Muscle of leg (tissue), 11 donors: ENCODE results near the gene SSNA1. TPM values are rescaled to one million over a fixed set of nuclear protein-coding genes. Genes with fewer than 3 reads are reported as not detected.

Experiments used
- DNase-seq: peaks from one replicate; pipeline ENCODE4 v3.0.0; 2013
- H3K27ac ChIP-seq: one replicate; pipeline ENCODE4 v1.5.1; 2013; ENCODE audit warnings: mild to moderate bottlenecking, low read length, control low read depth
- H3K27me3 ChIP-seq: one replicate; pipeline ENCODE4 v1.6.1; 2013; ENCODE audit warnings: low read length; ENCODE audit not compliant: control insufficient read depth, insufficient read depth
- H3K36me3 ChIP-seq: one replicate; pipeline ENCODE4 v1.6.1; 2013; ENCODE audit warnings: low read length; ENCODE audit not compliant: control insufficient read depth, insufficient read depth
- H3K4me1 ChIP-seq: one replicate; pipeline ENCODE4 v1.6.1; 2013; ENCODE audit warnings: low read length; ENCODE audit not compliant: control insufficient read depth, insufficient read depth
- H3K4me3 ChIP-seq: one replicate; pipeline ENCODE4 v1.5.1; 2013; ENCODE audit warnings: low read length, control low read depth
- H3K9me3 ChIP-seq: replicated peaks from 2 replicates; pipeline ENCODE4 v1.6.1; 2013; ENCODE audit warnings: low read depth, low read length; ENCODE audit not compliant: control insufficient read depth
- WGBS: methylation state at CpG from one replicate; pipeline ENCODE4 v1.1.5; 2013; ENCODE audit warnings: missing lambda C conversion rate; ENCODE audit not compliant: insufficient coverage; 5-methylcytosine and 5-hydroxymethylcytosine counted together
- polyA plus RNA-seq, 8 donors: library from polyadenylated mRNA; unstranded; fragments of 120-200 nt; gene quantifications; one replicate each; pipeline versions ENCODE4 v1.2.1 to v1.2.3, GENCODE V29; 2013; ENCODE audit warnings: inconsistent platforms in 1 of 8, low replicate concordance in 1 of 8; ENCODE audit not compliant: insufficient read length in 8 of 8, insufficient read depth in 1 of 8
- total RNA-seq: library from RNA; stranded (reverse); fragments of 120-200 nt; gene quantifications from one replicate; pipeline ENCODE4 v1.2.4, GENCODE V29; 2013

SSNA1 gene
- total and polyA plus RNA-seq, 9 donors, result 52.9 to 71.5 (median 67.7) TPM

GRCh38 chr9:137174722-137175293, 13.7 kb upstream of the SSNA1 start:
- Histone ChIP-seq H3K27ac (no peak overlapping the region), H3K36me3 (peaks cover 26% of the 10 kb centered on the region), H3K9me3 (no peaks in the 10 kb centered on the region), H3K27me3 (peaks cover 41% of the 10 kb centered on the region), H3K4me3 (no peak overlapping the region), H3K4me1 (peaks cover 7% of the 10 kb centered on the region)
- no peak for DNase-seq
- 40% methylated on average over 34 of the region's 34 CpGs for WGBS

GRCh38 chr9:137175345-137175961, 13.0 kb upstream of the SSNA1 start:
- DNase-seq, result no peak
- peaks cover 4% of the 10 kb centered on the region for H3K4me1 ChIP-seq
- no peaks in the 10 kb centered on the region for H3K9me3 ChIP-seq
- H3K4me3 ChIP-seq, result no peak overlapping the region
- peaks cover 32% of the 10 kb centered on the region for H3K36me3 ChIP-seq
- WGBS, result 42% methylated on average over 27 of the region's 33 CpGs
- H3K27ac ChIP-seq, result no peak overlapping the region
- H3K27me3 ChIP-seq, result peaks cover 34% of the 10 kb centered on the region

- Histone ChIP-seq H3K9me3 (no peaks in the 10 kb centered on the region), H3K27ac (no peak overlapping the region), H3K4me3 (no peak overlapping the region), H3K4me1 (peaks cover 4% of the 10 kb centered on the region), H3K27me3 (peaks cover 23% of the 10 kb centered on the region), H3K36me3 (peaks cover 43% of the 10 kb centered on the region)
- WGBS, result 45% methylated on average over 15 of the region's 17 CpGs
- DNase-seq, result no peak
These were observed 11.9 kb upstream of the SSNA1 start for GRCh38 chr9:137176302-137177182.

GRCh38 chr9:137178201-137178938, 10.1 kb upstream of the SSNA1 start:
- peaks cover 60% of the 10 kb centered on the region for H3K36me3 ChIP-seq
- no peak overlapping the region for H3K27ac ChIP-seq
- H3K4me1 ChIP-seq, result no peaks in the 10 kb centered on the region
- 87% methylated on average over 22 of the region's 23 CpGs for WGBS
- H3K27me3 ChIP-seq, result peaks cover 17% of the 10 kb centered on the region
- H3K4me3 ChIP-seq, result no peak overlapping the region
- no peaks in the 10 kb centered on the region for H3K9me3 ChIP-seq
- DNase-seq, result no peak

- Histone ChIP-seq H3K4me3 (no peak overlapping the region), H3K9me3 (no peaks in the 10 kb centered on the region), H3K4me1 (no peaks in the 10 kb centered on the region), H3K27ac (no peak overlapping the region), H3K27me3 (peaks cover 10% of the 10 kb centered on the region), H3K36me3 (peaks cover 67% of the 10 kb centered on the region)
- WGBS, result 85% methylated on average over 13 of the region's 19 CpGs
- no peak for DNase-seq
These were observed 9.4 kb upstream of the SSNA1 start for GRCh38 chr9:137178939-137179630.

GRCh38 chr9:137179761-137180160, 8.7 kb upstream of the SSNA1 start:
- H3K4me3 ChIP-seq, result no peak overlapping the region
- peaks cover 74% of the 10 kb centered on the region for H3K36me3 ChIP-seq
- no peak overlapping the region for H3K27ac ChIP-seq
- peaks cover 5% of the 10 kb centered on the region for H3K27me3 ChIP-seq
- no peak for DNase-seq
- 94% methylated on average over 15 of the region's 17 CpGs for WGBS
- H3K9me3 ChIP-seq, result no peaks in the 10 kb centered on the region
- no peaks in the 10 kb centered on the region for H3K4me1 ChIP-seq

- H3K36me3 ChIP-seq, result peaks cover 81% of the 10 kb centered on the region
- DNase-seq, result no peak
- H3K4me3 ChIP-seq, result no peak overlapping the region
- no peak overlapping the region for H3K27ac ChIP-seq
- H3K9me3 ChIP-seq, result no peaks in the 10 kb centered on the region
- H3K27me3 ChIP-seq, result no peaks in the 10 kb centered on the region
- no peaks in the 10 kb centered on the region for H3K4me1 ChIP-seq
- 91% methylated on average over 20 of the region's 20 CpGs for WGBS
These were observed 8.0 kb upstream of the SSNA1 start for GRCh38 chr9:137180491-137180890.

GRCh38 chr9:137181680-137182079, 6.8 kb upstream of the SSNA1 start:
- peaks cover 93% of the 10 kb centered on the region for H3K36me3 ChIP-seq
- no peaks in the 10 kb centered on the region for H3K9me3 ChIP-seq
- 94% methylated on average over 21 of the region's 22 CpGs for WGBS
- no peak for DNase-seq
- H3K27me3 ChIP-seq, result no peaks in the 10 kb centered on the region
- H3K4me1 ChIP-seq, result peaks cover 7% of the 10 kb centered on the region
- no peak overlapping the region for H3K4me3 ChIP-seq
- H3K27ac ChIP-seq, result no peak overlapping the region

GRCh38 chr9:137182836-137183235, 5.6 kb upstream of the SSNA1 start:
- Histone ChIP-seq H3K4me3 (no peak overlapping the region), H3K27ac (no peak overlapping the region), H3K4me1 (peaks cover 18% of the 10 kb centered on the region), H3K27me3 (no peaks in the 10 kb centered on the region), H3K36me3 (peaks cover 90% of the 10 kb centered on the region), H3K9me3 (no peaks in the 10 kb centered on the region)
- 95% methylated on average over 17 of the region's 17 CpGs for WGBS
- no peak for DNase-seq
